Raji (cell line): ENCODE results near the gene SCAF11.

ENCODE experiments used
- POLR2A ChIP-seq: IDR thresholded peaks from 2 replicates; pipeline ENCODE4 v1.6.1; 2011; ENCODE audit warnings: low read depth, low read length, control low read depth; ENCODE audit not compliant: insufficient read depth

The SCAF11 gene

GRCh38 chr12:45886685-45887084 lies 103.7 kb downstream of the SCAF11 start:
- no peak for TF ChIP-seq POLR2A

GRCh38 chr12:45883187-45883586 lies 107.2 kb downstream of the SCAF11 start:
- TF ChIP-seq POLR2A = no peak

GRCh38 chr12:45880533-45880932 lies 109.8 kb downstream of the SCAF11 start:
- TF ChIP-seq POLR2A = no peak

GRCh38 chr12:45879363-45879895 lies 110.9 kb downstream of the SCAF11 start:
- TF ChIP-seq POLR2A = no peak

- TF ChIP-seq POLR2A = no peak
Observed at GRCh38 chr12:45878630-45879255, 111.6 kb downstream of the SCAF11 start.

GRCh38 chr12:45877069-45877468 lies 113.3 kb downstream of the SCAF11 start:
- no peak for TF ChIP-seq POLR2A

GRCh38 chr12:45872446-45872845 lies 117.9 kb downstream of the SCAF11 start:
- no peak for TF ChIP-seq POLR2A
